CMK (cell line): ENCODE data around the gene SEMA4G.

Experiments
- DNase-seq: peaks from one replicate; pipeline ENCODE4 v3.0.0-alpha.2; 2010; ENCODE audit warnings: low read depth

The SEMA4G gene

DNA sequence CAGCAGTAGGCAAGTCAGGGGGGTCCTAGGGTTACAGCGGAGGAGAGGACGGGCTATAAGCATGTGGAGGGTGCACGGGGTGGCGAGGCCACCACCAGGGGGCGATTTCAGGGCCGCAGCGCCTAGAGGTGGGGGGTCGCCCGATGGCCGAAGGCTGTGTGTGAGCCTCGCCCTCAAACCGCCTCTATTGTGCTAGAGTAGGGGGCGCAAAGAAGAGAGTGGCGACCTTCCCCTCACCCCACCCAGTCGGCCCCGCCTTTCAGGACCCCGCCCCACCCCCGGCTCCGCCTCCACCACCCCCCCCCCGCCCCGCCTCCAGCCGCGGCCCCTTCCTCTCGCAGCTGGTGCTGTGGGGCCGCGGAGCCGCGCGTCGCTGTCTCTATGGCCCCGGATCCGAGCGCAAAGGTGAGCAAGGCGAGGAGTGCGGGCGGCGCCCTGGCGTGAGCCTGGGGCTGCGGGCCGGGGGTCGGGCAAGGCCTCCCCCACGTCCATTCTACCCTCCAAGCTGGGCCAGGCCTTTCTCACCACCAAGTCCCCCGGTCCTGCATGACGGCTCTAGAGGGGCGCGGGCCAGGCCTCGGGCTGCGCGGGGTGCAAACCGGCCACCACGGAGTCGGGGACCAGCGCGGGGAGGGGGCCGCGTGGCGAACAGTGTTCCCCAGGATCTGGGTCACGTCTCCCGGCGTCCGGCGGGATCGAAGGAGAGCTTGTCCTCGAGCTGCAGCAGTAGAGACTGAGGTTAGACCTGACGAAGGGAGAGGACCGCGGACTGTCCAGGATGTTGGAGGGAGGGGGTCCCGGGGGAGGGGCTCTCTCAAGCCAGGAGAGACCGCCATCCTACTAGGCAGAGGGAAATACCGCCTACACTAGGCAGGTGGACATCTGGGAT, at the start of gene SEMA4G:
SEMA4G (plus strand) TSS at position 318 of the 889 bp plus-strand sequence. CDS start 3,409 bp downstream, outside the sequence.
- peak; percentile 40 for DNase-seq

DNA sequence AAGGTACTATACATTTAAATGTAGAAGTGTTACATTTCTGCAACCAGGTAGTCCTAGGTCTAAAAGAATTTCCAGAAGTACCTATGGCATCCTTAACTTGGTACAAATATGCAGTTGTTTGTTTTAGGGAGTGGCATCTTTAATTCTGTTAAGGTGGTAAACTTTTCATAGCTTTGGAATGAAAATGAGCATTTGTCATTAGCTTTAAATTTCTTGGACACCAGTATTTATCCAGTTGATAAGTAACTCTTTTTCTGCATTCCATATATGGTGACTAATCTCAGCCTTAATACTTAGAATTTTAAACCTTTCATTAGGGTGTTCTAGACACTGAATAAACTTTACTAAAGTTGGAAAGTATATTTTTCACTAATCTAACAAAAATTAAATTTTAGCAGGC, 45.7 kb upstream of the SEMA4G start:
- DNase-seq: no peak

DNA sequence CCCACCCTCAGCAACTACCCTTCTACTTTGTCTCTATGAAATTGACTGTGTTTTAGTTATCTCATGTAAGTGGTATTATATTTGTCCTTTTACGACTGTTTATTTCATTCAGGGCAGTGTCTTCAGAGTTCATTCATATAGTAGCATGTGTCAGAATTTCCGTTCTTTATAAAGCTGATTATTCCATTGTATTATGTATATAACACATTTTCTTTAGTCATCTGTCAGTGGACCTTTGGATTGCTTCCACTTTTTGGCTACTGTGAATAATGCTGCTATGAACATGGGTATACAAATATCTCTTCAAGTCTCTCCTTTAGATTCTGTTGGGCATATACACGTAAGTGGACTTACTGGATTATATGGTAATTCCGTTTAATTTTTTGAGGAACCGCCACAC, 42.0 kb upstream of the SEMA4G start:
- no peak for DNase-seq

GRCh38 chr10:100928039-100928438, 41.3 kb upstream of the SEMA4G start:
- no peak for DNase-seq

GRCh38 chr10:100930368-100930767, 38.9 kb upstream of the SEMA4G start:
- no peak for DNase-seq

- peak; percentile 11 for DNase-seq
Observed at GRCh38 chr10:100934084-100934659, 35.1 kb upstream of the SEMA4G start.

DNA sequence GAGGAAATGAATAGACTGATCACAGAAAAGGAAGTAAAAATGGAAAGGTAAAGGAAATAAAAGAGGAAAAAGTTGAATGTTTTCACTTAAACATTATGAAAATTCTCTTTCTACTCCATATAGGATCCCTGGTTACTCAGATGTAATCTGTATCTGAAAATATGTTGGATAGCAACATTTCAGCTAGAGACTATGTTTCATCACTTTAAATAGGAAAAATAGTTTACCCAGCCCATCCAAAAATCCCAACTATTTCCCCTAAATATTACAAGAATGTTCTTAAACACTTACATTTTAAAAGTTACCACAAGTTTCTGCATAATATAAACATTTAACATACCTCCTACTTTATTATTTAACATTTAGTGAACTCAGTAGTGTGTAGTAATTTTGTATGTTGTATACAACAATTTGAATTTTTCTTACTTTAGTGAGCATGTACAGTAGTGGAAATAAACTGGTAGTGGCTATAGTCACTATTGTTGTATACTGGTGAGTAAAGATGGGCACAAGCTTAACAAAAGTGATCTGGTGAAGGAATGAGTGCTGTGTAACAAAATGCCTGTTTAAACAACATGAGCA, 29.4 kb upstream of the SEMA4G start:
- DNase-seq: no peak

- no peak for DNase-seq
Observed at GRCh38 chr10:100942229-100942628, 27.1 kb upstream of the SEMA4G start.

GRCh38 chr10:100943508-100943907, 25.8 kb upstream of the SEMA4G start:
- no peak for DNase-seq

- no peak for DNase-seq
Observed at GRCh38 chr10:100945754-100946153, 23.6 kb upstream of the SEMA4G start.

DNA sequence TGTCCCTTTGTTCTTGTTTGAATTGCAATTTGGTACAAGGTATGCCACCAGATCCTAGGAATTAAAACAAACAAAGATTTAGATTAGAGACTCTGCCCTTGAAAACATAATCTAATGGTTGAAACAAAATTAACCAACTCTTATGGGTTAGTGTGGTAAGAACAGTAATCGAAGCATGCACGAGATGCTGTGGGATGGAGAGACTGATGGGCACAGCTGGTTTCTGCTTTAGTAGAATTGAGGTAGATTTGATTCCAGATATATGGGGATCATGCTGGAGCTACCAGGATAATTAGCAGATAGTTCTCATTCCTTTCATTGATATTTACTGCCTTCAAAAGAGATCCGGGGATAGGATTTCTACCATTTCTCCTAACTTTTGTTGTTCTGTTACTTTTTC, 20.4 kb upstream of the SEMA4G start:
- no peak for DNase-seq

- no peak for DNase-seq
Observed at GRCh38 chr10:100960251-100960650, 9.1 kb upstream of the SEMA4G start.

- DNase-seq: no peak
Observed at GRCh38 chr10:100962351-100963080, 6.8 kb upstream of the SEMA4G start.

GRCh38 chr10:100963826-100964225, 5.5 kb upstream of the SEMA4G start:
- no peak for DNase-seq

DNA sequence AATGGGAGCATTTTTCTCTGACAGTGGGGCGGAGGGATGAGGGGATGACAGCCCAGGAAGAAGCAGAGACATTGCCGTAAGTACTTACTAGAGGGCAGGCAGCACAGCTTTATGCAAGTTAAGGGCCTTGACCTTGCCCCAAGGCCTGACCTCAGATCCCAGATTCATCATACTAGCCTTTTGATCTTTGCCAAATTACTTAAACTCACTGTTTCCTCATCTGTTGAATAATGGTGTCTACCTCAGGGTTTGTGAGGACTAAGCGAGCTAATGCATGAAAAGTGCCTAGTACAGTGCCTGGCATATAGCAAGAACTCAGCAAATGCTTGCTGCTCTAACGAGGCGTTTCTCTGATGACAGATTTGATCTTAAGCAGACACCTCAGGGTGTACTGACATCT, 3.5 kb upstream of the SEMA4G start:
- no peak for DNase-seq

GRCh38 chr10:100966887-100967286, 2.4 kb upstream of the SEMA4G start:
- DNase-seq: no peak

- no peak for DNase-seq
Observed at GRCh38 chr10:100967332-100967731, 2.0 kb upstream of the SEMA4G start.

GRCh38 chr10:100968062-100968736, 1.1 kb upstream of the SEMA4G start:
- DNase-seq: no peak

GRCh38 chr10:100968863-100969186, 479 bp upstream of the SEMA4G start:
- DNase-seq: no peak

GRCh38 chr10:100970076-100970913, 991 bp downstream of the SEMA4G start:
- DNase-seq: no peak
